ENCODE measurements around the gene KLF7.

- TF ChIP-seq SP1 (IDR thresholded peaks at IDR 0.05) = no peak
- no peak for TF ChIP-seq HNF4G (IDR thresholded peaks at IDR 0.05)
- TF ChIP-seq, protein P1, sequence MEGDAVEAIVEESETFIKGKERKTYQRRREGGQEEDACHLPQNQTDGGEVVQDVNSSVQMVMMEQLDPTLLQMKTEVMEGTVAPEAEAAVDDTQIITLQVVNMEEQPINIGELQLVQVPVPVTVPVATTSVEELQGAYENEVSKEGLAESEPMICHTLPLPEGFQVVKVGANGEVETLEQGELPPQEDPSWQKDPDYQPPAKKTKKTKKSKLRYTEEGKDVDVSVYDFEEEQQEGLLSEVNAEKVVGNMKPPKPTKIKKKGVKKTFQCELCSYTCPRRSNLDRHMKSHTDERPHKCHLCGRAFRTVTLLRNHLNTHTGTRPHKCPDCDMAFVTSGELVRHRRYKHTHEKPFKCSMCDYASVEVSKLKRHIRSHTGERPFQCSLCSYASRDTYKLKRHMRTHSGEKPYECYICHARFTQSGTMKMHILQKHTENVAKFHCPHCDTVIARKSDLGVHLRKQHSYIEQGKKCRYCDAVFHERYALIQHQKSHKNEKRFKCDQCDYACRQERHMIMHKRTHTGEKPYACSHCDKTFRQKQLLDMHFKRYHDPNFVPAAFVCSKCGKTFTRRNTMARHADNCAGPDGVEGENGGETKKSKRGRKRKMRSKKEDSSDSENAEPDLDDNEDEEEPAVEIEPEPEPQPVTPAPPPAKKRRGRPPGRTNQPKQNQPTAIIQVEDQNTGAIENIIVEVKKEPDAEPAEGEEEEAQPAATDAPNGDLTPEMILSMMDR (IDR thresholded peaks at IDR 0.05; ENCODE audit: low read depth, low read length, missing input control) = no peak
- TF ChIP-seq, protein P2, sequence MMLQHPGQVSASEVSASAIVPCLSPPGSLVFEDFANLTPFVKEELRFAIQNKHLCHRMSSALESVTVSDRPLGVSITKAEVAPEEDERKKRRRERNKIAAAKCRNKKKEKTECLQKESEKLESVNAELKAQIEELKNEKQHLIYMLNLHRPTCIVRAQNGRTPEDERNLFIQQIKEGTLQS (IDR thresholded peaks at IDR 0.05) = no peak
- TF ChIP-seq MAX (IDR thresholded peaks at IDR 0.05) = no peak
- no peak for TF ChIP-seq GABPA (IDR thresholded peaks at IDR 0.05 in 1 of 2, conservative IDR thresholded peaks at IDR 0.05 in 1 of 2)
These were observed 55.0 kb downstream of the KLF7 start for GRCh38 chr2:207110715-207111114.

All from liver (tissue), 3 donors.